Liver (tissue), 9 donors: ENCODE measurements around the gene PRSS56. TPM values are rescaled to one million over a fixed set of nuclear protein-coding genes. Genes with fewer than 3 reads are reported as not detected.

Experiments used
- DNase-seq: peaks from one replicate; pipeline ENCODE4 v3.0.0-alpha.2; 2017; ENCODE audit warnings: low spot score
- H3K27ac ChIP-seq, 2 donors: one replicate each; pipeline ENCODE4 v1.7.0; 2013; ENCODE audit warnings: inconsistent platforms in 2 of 2, low read length in 2 of 2, control low read depth in 1 of 2, low read depth in 1 of 2, mild to moderate bottlenecking in 1 of 2
- H3K27me3 ChIP-seq, 4 donors: one replicate each; pipeline versions ENCODE4 v1.6.1 to v1.7.0; 2013; ENCODE audit warnings: low read length in 3 of 4, inconsistent platforms in 1 of 4, mild to moderate bottlenecking in 1 of 4, moderate library complexity in 1 of 4; ENCODE audit not compliant: control insufficient read depth in 4 of 4, insufficient read depth in 4 of 4
- H3K36me3 ChIP-seq, 4 donors: one replicate each; pipeline versions ENCODE4 v1.6.1 to v1.7.0; 2013; ENCODE audit warnings: low read length in 3 of 4, mild to moderate bottlenecking in 3 of 4, low read depth in 1 of 4, moderate library complexity in 1 of 4; ENCODE audit not compliant: control insufficient read depth in 4 of 4, insufficient read depth in 3 of 4
- H3K4me1 ChIP-seq, 4 donors: one replicate each; pipeline versions ENCODE4 v1.6.1 to v1.7.0; 2013; ENCODE audit warnings: low read length in 3 of 4, mild to moderate bottlenecking in 3 of 4, moderate library complexity in 1 of 4; ENCODE audit not compliant: control insufficient read depth in 4 of 4, insufficient read depth in 4 of 4
- H3K4me3 ChIP-seq, 3 donors: one replicate each; pipeline versions ENCODE4 v1.6.1 to v1.7.0; 2013; ENCODE audit warnings: low read length in 3 of 3, control low read depth in 1 of 3, low read depth in 1 of 3, mild to moderate bottlenecking in 1 of 3
- H3K9ac ChIP-seq, 2 donors: one replicate each; pipeline ENCODE4 v1.7.0; 2013; ENCODE audit warnings: low read length in 2 of 2, mild to moderate bottlenecking in 2 of 2, moderate library complexity in 2 of 2, control low read depth in 1 of 2, low read depth in 1 of 2
- H3K9me3 ChIP-seq, 4 donors: one replicate each; pipeline versions ENCODE4 v1.6.1 to v1.7.0; 2013; ENCODE audit warnings: low read length in 3 of 4; ENCODE audit not compliant: control insufficient read depth in 4 of 4
- ATF3 ChIP-seq: IDR thresholded peaks from 2 replicates; pipeline ENCODE4 v1.6.1; 2016; ENCODE audit warnings: antibody characterized with exemption
- FOXA2 ChIP-seq: IDR thresholded peaks from 2 replicates; pipeline ENCODE4 v1.6.1; 2016; ENCODE audit warnings: antibody characterized with exemption
- GABPA ChIP-seq, 2 donors: IDR thresholded peaks in 1 of 2; conservative IDR thresholded peaks in 1 of 2; 2 replicates each; pipeline ENCODE4 v1.6.1; 2016; ENCODE audit warnings: antibody characterized with exemption in 2 of 2, mild to moderate bottlenecking in 1 of 2, moderate library complexity in 1 of 2
- HNF4A ChIP-seq, 2 donors: conservative IDR thresholded peaks; 2 replicates each; pipeline ENCODE4 v1.6.1; 2016; ENCODE audit warnings: antibody characterized with exemption in 2 of 2, mild to moderate bottlenecking in 2 of 2
- HNF4G ChIP-seq: IDR thresholded peaks from 2 replicates; pipeline ENCODE4 v1.6.1; 2016; ENCODE audit warnings: antibody characterized with exemption
- JUND ChIP-seq, 2 donors: IDR thresholded peaks; 2 replicates each; pipeline ENCODE4 v1.6.1; 2016; ENCODE audit warnings: antibody characterized with exemption in 2 of 2
- NR2F2 ChIP-seq: IDR thresholded peaks from 2 replicates; pipeline ENCODE4 v1.6.1; 2016; ENCODE audit warnings: antibody characterized with exemption
- RAD21 ChIP-seq, 2 donors: IDR thresholded peaks; 2 replicates each; pipeline ENCODE4 v1.6.1; 2016; ENCODE audit warnings: antibody characterized with exemption in 2 of 2, mild to moderate bottlenecking in 2 of 2
- REST ChIP-seq: IDR thresholded peaks from 2 replicates; pipeline ENCODE4 v1.6.1; 2016; ENCODE audit warnings: antibody characterized with exemption, mild to moderate bottlenecking
- RXRA ChIP-seq, 2 donors: IDR thresholded peaks; 2 replicates each; pipeline ENCODE4 v1.6.1; 2017 to 2018; ENCODE audit warnings: antibody characterized with exemption in 2 of 2, mild to moderate bottlenecking in 1 of 2
- SP1 ChIP-seq: IDR thresholded peaks from 2 replicates; pipeline ENCODE4 v1.6.1; 2018; ENCODE audit warnings: antibody characterized with exemption, mild to moderate bottlenecking
- TAF1 ChIP-seq: conservative IDR thresholded peaks from 2 replicates; pipeline ENCODE4 v1.6.1; 2016; ENCODE audit warnings: antibody characterized with exemption, mild to moderate bottlenecking
- YY1 ChIP-seq: IDR thresholded peaks from 2 replicates; pipeline ENCODE4 v1.6.1; 2016; ENCODE audit warnings: antibody characterized with exemption, mild to moderate bottlenecking
- WGBS: extraction: QIAGEN DNeasy Blood & Tissue Kit; methylation state at CpG from one replicate; pipeline ENCODE4 v1.1.7; 2013; 5-methylcytosine and 5-hydroxymethylcytosine counted together
- polyA plus RNA-seq, 2 donors: library from polyadenylated mRNA; stranded (reverse) in 1 of 2; unstranded in 1 of 2; fragments of 200-250 nt in 1 of 2; fragments of >200 nt in 1 of 2; fragmentation: Nextera tagmentation in 1 of 2; extraction: Ambion mirVana in 1 of 2; gene quantifications; one replicate each; pipeline versions ENCODE4 v1.2.1 to v1.2.3, GENCODE V29; 2013 to 2015
- total RNA-seq, 2 donors: library from RNA; depleted of rRNA; stranded (reverse); fragments of >200 nt; gene quantifications; one replicate each; pipeline ENCODE4 v1.2.3, GENCODE V29; 2014
- TF ChIP-seq, protein P1 (sequence below): fragments of 150-350 bp; IDR thresholded peaks from 2 replicates; pipeline ENCODE4 v1.5.1; 2017; ENCODE audit warnings: improper control_type of control experiment, low read depth, low read length; ENCODE audit not compliant: missing input control
- TF ChIP-seq, protein P2 (sequence below): IDR thresholded peaks from 2 replicates; pipeline ENCODE4 v1.6.1; 2016; ENCODE audit warnings: antibody characterized with exemption
- donor health status: healthy.
- donor health status: healthy.
- donor health status: healthy.
- donor health status: healthy.
- donor health status: healthy.

Gene PRSS56
- total and polyA plus RNA-seq, 4 donors: 0.02 TPM; not detected in 3

DNA sequence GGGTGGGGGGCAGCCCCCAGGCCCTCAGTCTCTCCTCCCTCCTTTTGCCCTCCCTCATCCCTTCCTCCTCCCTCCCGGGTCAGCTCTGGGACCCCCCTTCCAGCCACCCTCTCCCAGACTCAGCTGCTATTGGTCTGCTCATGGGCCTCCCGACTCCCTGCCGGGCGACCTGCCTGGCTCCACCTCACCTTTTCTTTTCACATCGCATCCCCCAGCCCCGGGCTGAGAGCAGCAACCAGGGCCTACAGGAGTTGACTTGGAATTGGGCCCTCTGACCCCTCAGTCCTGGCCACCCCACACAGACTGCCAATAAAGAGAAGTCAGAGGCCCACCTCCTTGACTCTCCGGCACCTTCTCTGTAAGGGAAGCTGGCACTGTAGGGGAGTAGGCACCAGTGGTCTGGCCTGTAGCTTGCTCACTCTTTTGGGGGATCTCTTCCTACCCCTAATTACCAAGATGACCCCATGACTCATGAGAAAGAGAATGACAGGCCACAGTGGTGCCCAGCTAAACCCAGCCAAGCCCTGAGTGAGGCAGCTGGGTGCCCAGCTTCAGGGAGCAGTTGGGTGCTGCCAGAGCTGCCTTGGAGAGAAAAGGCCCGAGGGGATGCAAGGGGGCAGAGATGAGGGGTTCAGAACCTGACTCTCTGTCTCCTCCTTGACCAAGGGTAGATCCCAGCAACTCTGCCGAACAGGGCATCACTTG is 30.5 kb upstream of the PRSS56 start:
- H3K9me3 ChIP-seq: no peaks in the 10 kb centered on the region
- peaks cover 0 to 8% (median 4%) of the 10 kb centered on the region in 4 donors for H3K27me3 ChIP-seq
- no peak for TF ChIP-seq RXRA (IDR thresholded peaks at IDR 0.05)
- no peak for TF ChIP-seq TAF1
- no peak for TF ChIP-seq RAD21 (IDR thresholded peaks at IDR 0.05)
- H3K9ac ChIP-seq: no peak overlapping the region
- H3K4me1 ChIP-seq: peaks cover 3 to 23% (median 6%) of the 10 kb centered on the region in 4 donors
- no peak overlapping the region for H3K27ac ChIP-seq
- H3K36me3 ChIP-seq: no peaks in the 10 kb centered on the region
- H3K4me3 ChIP-seq: no peak overlapping the region
- no peak for DNase-seq
- 71% methylated on average over 9 of the region's 9 CpGs for WGBS

- WGBS: 90% methylated on average over 30 of the region's 30 CpGs
- H3K36me3 ChIP-seq: no peaks in the 10 kb centered on the region
- DNase-seq: no peak
- H3K4me3 ChIP-seq: no peak overlapping the region
- H3K9ac ChIP-seq: no peak overlapping the region
- TF ChIP-seq NR2F2: no peak
- TF ChIP-seq ATF3: no peak
- no peak for TF ChIP-seq FOXA2
- TF ChIP-seq RAD21 (IDR thresholded peaks at IDR 0.05): no peak
- TF ChIP-seq JUND (IDR thresholded peaks at IDR 0.05): no peak
- TF ChIP-seq TAF1: no peak
- TF ChIP-seq, protein P1, sequence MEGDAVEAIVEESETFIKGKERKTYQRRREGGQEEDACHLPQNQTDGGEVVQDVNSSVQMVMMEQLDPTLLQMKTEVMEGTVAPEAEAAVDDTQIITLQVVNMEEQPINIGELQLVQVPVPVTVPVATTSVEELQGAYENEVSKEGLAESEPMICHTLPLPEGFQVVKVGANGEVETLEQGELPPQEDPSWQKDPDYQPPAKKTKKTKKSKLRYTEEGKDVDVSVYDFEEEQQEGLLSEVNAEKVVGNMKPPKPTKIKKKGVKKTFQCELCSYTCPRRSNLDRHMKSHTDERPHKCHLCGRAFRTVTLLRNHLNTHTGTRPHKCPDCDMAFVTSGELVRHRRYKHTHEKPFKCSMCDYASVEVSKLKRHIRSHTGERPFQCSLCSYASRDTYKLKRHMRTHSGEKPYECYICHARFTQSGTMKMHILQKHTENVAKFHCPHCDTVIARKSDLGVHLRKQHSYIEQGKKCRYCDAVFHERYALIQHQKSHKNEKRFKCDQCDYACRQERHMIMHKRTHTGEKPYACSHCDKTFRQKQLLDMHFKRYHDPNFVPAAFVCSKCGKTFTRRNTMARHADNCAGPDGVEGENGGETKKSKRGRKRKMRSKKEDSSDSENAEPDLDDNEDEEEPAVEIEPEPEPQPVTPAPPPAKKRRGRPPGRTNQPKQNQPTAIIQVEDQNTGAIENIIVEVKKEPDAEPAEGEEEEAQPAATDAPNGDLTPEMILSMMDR: no peak
- no peak for TF ChIP-seq REST
- no peak for TF ChIP-seq HNF4G
- no peak for TF ChIP-seq GABPA (IDR thresholded peaks at IDR 0.05 in 1 of 2, conservative IDR thresholded peaks at IDR 0.05 in 1 of 2)
- TF ChIP-seq HNF4A (conservative IDR thresholded peaks at IDR 0.05): no peak
- TF ChIP-seq YY1: no peak
- TF ChIP-seq, protein P2, sequence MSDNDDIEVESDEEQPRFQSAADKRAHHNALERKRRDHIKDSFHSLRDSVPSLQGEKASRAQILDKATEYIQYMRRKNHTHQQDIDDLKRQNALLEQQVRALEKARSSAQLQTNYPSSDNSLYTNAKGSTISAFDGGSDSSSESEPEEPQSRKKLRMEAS: no peak
- TF ChIP-seq SP1: no peak
- peaks cover 3 to 19% (median 6%) of the 10 kb centered on the region in 4 donors for H3K4me1 ChIP-seq
- no peak overlapping the region for H3K27ac ChIP-seq
- H3K9me3 ChIP-seq: no peaks in the 10 kb centered on the region
- peaks cover 0 to 8% (median 3%) of the 10 kb centered on the region in 4 donors for H3K27me3 ChIP-seq
Measured at GRCh38 chr2:232490221-232491138, 29.7 kb upstream of the PRSS56 start.
